ENCODE measurements around the gene SLC1A6. TPM values are rescaled to one million over a fixed set of nuclear protein-coding genes. Genes with fewer than 3 reads are reported as not detected.

SLC1A6 gene
- under 0.01 TPM in 1 of 2 replicates, not detected in the other for total RNA-seq

DNA sequence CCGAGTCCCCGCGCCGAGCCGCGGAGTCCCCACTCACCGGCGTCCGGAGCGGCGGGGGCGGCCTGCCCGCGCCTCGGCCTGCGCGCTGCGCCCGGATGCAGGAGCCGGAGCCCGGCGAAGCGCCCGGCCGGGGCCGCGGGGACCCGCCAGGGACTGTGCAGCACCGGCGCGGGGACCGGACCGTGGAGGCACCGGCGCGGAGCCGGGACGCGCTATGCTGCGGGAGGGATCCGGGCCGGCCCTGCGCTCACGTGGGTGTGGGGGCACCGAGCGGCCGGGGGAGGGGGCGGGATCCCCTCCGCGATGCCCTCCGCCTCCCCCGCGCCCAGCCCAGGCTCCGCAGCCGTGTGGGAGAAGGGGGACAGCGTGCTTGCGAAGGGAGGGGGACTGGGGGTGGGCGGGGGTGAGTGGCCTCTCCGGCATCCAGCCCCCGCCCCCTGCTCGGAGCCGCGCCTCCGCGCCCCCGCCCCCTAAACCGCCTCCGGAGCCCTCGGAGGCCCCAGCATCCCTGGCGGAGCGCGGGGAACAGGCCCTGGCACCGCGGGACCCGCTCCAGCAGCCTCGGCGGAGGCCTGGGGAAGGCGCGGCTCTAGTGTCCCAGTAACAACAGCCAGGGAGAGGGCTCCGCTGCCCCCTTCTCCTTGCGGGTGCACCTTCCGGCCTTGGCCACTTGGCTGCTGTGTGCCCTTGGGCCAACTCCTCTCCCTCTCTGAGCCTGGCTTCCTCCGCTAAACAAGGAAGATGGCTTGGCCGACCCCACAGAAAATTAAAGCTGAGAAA, at the start of gene SLC1A6:
SLC1A6 (minus strand) TSS at position 389 of the 780 bp plus-strand sequence. CDS start 6,954 bp downstream, outside the sequence.

DNA sequence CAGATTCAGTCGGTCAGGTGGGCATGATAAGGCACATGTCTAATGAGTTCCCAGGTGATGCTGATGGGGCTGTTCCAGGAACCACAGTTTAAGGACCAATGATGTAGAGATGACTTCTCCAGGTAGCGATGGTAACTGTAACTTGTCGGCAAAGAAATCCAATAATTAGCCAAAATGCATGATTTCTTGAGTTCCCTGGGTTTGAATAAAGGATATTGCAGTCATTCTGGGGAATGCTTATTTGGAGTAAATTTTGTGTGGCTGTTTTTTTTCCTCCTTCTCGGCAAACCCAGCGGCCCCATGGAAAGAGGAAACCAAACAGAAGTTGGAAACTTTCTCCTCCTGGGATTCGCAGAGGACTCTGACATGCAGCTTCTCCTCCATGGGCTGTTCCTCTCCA, 38.5 kb downstream of the SLC1A6 start, which contains the start of gene OR7C2:
OR7C2 (plus strand) TSS at position 301 of the 400 bp plus-strand sequence; CDS start at position 301, 0 bp downstream.

Other genes with a start within 250 kb of the SLC1A6 start
- gene ADGRE2, start 201.3 kb downstream of the SLC1A6 start, total RNA-seq = 0.71 and 1.0 TPM in 2 replicates
- not detected in 2 replicates for gene OR7A5, start 144.7 kb downstream of the SLC1A6 start, total RNA-seq
- gene OR7C1, start 144.7 kb downstream of the SLC1A6 start, total RNA-seq = not detected in 2 replicates
- gene OR7A10, start 130.9 kb downstream of the SLC1A6 start, total RNA-seq = not detected in 2 replicates
- not detected in 2 replicates for gene OR7A17, start 93.7 kb downstream of the SLC1A6 start, total RNA-seq
- not detected in 2 replicates for gene OR7C2, start 38.4 kb downstream of the SLC1A6 start, total RNA-seq
- gene CASP14, start 69.6 kb upstream of the SLC1A6 start, total RNA-seq = under 0.01 TPM in 2 replicates
- not detected in 2 replicates for gene OR1I1, start 102.3 kb upstream of the SLC1A6 start, total RNA-seq
- gene SYDE1, start 127.5 kb upstream of the SLC1A6 start, total RNA-seq = 1.0 and 1.2 TPM in 2 replicates
- gene NOTCH3, start 221.1 kb upstream of the SLC1A6 start, total RNA-seq = 66.0 and 251 TPM in 2 replicates

All from nasal cavity respiratory epithelium epithelial cell of viscerocranial mucosa (primary cell).